ENCODE measurements around the gene C2orf68.

C2orf68 gene

GRCh38 chr2:85582492-85582891 lies 29.4 kb downstream of the C2orf68 start:
- TF ChIP-seq, protein P1, sequence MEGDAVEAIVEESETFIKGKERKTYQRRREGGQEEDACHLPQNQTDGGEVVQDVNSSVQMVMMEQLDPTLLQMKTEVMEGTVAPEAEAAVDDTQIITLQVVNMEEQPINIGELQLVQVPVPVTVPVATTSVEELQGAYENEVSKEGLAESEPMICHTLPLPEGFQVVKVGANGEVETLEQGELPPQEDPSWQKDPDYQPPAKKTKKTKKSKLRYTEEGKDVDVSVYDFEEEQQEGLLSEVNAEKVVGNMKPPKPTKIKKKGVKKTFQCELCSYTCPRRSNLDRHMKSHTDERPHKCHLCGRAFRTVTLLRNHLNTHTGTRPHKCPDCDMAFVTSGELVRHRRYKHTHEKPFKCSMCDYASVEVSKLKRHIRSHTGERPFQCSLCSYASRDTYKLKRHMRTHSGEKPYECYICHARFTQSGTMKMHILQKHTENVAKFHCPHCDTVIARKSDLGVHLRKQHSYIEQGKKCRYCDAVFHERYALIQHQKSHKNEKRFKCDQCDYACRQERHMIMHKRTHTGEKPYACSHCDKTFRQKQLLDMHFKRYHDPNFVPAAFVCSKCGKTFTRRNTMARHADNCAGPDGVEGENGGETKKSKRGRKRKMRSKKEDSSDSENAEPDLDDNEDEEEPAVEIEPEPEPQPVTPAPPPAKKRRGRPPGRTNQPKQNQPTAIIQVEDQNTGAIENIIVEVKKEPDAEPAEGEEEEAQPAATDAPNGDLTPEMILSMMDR (IDR thresholded peaks at IDR 0.05; ENCODE audit: borderline replicate concordance, extremely low read depth, low read length, poor library complexity, severe bottlenecking) = no peak
- no peak for TF ChIP-seq EZH2 (IDR thresholded peaks at IDR 0.05; ENCODE audit: borderline replicate concordance, low read depth, low read length, severe bottlenecking)
- Histone ChIP-seq H3K36me3 (ENCODE audit: insufficient read depth, low read length) (no peaks in the 10 kb centered on the region), H3K79me2 (ENCODE audit: insufficient read depth, low read length) (peaks cover 10% of the 10 kb centered on the region; the same call in 1 of the 2 replicates), H3K27me3 (ENCODE audit: insufficient read depth, low read length, poor library complexity) (peaks cover 22% of the 10 kb centered on the region), H3K9me3 (ENCODE audit: insufficient read depth, low read length, severe bottlenecking) (no peaks in the 10 kb centered on the region), H3K4me2 (ENCODE audit: insufficient read depth, low read length) (no peak overlapping the region), H2AFZ (ENCODE audit: low read depth, low read length) (0 out of 2 replicates have a peak overlapping the region, but pooled peaks have one; percentile 2), H3K27ac (ENCODE audit: low read length) (no peak overlapping the region), H4K20me1 (ENCODE audit: insufficient read depth, low read length) (no peaks in the 10 kb centered on the region), H3K4me1 (ENCODE audit: insufficient read depth, low read length) (peaks cover 24% of the 10 kb centered on the region), H3K9ac (ENCODE audit: low read depth, low read length) (no peak overlapping the region), H3K4me3 (ENCODE audit: low read depth in 1 of 2, low read length in 2 of 2) (no peak overlapping the region)
- no peak for DNase-seq
- no peak for ATAC-seq (ENCODE audit: insufficient read depth, low read depth)

DNA sequence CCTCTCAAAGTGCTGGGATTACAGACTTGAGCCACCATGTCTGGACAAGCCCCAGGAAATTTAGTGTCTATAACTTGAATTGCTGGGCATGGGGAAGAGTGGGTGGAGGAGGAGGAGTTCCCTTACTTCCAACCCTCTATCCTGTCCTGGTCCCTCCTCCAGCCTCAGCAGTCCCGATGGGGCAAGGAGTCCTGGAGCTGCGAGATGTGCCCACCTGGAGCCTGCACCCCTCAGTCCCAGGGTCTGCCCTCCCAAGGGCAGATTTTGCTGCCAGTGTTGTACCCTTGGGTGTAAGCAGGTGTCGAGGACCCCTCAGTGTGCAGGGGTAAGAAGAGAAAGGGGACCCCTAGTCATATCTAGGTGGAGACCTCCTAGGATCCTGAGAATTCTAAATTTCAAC lies 31.7 kb downstream of the C2orf68 start:
- Histone ChIP-seq H3K27ac (ENCODE audit: low read length) (no peak overlapping the region), H3K4me3 (ENCODE audit: low read depth in 1 of 2, low read length in 2 of 2) (no peak overlapping the region)
- no peak for TF ChIP-seq EZH2 (IDR thresholded peaks at IDR 0.05; ENCODE audit: borderline replicate concordance, low read depth, low read length, severe bottlenecking)
- TF ChIP-seq, protein P1 (IDR thresholded peaks at IDR 0.05; ENCODE audit: borderline replicate concordance, extremely low read depth, low read length, poor library complexity, severe bottlenecking) = no peak

DNA sequence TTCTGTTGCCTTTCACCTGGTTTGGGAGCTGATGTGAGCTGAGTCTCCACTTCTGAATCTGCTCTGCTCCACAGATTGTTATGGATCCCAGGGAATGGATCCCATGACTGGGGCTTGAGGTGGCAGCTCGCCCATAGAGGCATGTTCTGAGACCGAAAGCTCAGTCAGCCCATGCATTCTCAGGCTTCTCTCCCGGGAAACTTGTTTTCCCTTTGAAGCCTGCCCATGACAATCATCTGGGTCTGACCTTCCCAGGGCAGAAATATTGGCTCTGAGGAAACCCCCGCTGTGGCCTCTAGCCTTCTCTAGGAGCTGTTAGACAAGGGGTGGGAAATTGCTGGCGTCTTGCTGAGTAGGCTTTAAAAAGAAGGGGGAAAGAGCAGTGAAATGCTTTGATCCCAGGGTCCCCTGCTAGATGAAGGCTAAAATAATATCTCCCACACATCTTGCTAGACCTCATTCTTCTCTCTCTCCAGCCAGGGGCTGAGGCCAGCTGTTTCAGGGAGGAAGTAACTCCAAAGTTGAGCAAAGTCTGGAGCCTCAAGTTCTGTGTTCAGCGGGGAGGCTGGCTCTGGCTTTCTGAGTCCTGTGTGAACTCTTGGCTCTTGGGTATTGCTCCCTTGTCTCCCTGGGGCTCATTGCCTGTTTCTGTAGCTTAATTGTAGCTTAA lies 32.5 kb downstream of the C2orf68 start:
- H3K27me3 ChIP-seq (ENCODE audit: insufficient read depth, low read length, poor library complexity) = peaks cover 24% of the 10 kb centered on the region
- no peaks in the 10 kb centered on the region for H3K36me3 ChIP-seq (ENCODE audit: insufficient read depth, low read length)
- no peak overlapping the region for H3K4me3 ChIP-seq (ENCODE audit: low read depth in 1 of 2, low read length in 2 of 2)
- H3K4me1 ChIP-seq (ENCODE audit: insufficient read depth, low read length) = peaks cover 8% of the 10 kb centered on the region
- H4K20me1 ChIP-seq (ENCODE audit: insufficient read depth, low read length) = no peaks in the 10 kb centered on the region
- ATAC-seq (ENCODE audit: insufficient read depth, low read depth) (no peak), DNase-seq (no peak)
- TF ChIP-seq, protein P1 (IDR thresholded peaks at IDR 0.05; ENCODE audit: borderline replicate concordance, extremely low read depth, low read length, poor library complexity, severe bottlenecking) = no peak
- no peak for TF ChIP-seq EZH2 (IDR thresholded peaks at IDR 0.05; ENCODE audit: borderline replicate concordance, low read depth, low read length, severe bottlenecking)
- H3K27ac ChIP-seq (ENCODE audit: low read length) = no peak overlapping the region
- no peak overlapping the region; the same call in 1 of the 2 replicates for H2AFZ ChIP-seq (ENCODE audit: low read depth, low read length)
- no peak overlapping the region for H3K4me2 ChIP-seq (ENCODE audit: insufficient read depth, low read length)
- no peak overlapping the region for H3K9ac ChIP-seq (ENCODE audit: low read depth, low read length)
- H3K9me3 ChIP-seq (ENCODE audit: insufficient read depth, low read length, severe bottlenecking) = no peaks in the 10 kb centered on the region
- H3K79me2 ChIP-seq (ENCODE audit: insufficient read depth, low read length) = no peaks in the 10 kb centered on the region

More for the DNA sequence above, 31.7 kb downstream of the C2orf68 start:
- DNase-seq (no peak), ATAC-seq (ENCODE audit: insufficient read depth, low read depth) (no peak)
- Histone ChIP-seq H3K4me1 (ENCODE audit: insufficient read depth, low read length) (peaks cover 16% of the 10 kb centered on the region), H4K20me1 (ENCODE audit: insufficient read depth, low read length) (no peaks in the 10 kb centered on the region), H3K27me3 (ENCODE audit: insufficient read depth, low read length, poor library complexity) (peaks cover 24% of the 10 kb centered on the region), H3K36me3 (ENCODE audit: insufficient read depth, low read length) (no peaks in the 10 kb centered on the region), H2AFZ (ENCODE audit: low read depth, low read length) (no peak overlapping the region), H3K4me2 (ENCODE audit: insufficient read depth, low read length) (no peak overlapping the region), H3K79me2 (ENCODE audit: insufficient read depth, low read length) (peaks cover 5% of the 10 kb centered on the region; the same call in 1 of the 2 replicates), H3K9me3 (ENCODE audit: insufficient read depth, low read length, severe bottlenecking) (no peaks in the 10 kb centered on the region), H3K9ac (ENCODE audit: low read depth, low read length) (no peak overlapping the region)

Measured in DND-41 (cell line).